A673 (cell line): ENCODE measurements around the gene LMTK2.

Experiments used
- EZH2 ChIP-seq: fragments of 200-600 bp; sonication (generic); IDR thresholded peaks from 2 replicates; pipeline ENCODE4 v1.6.1; 2017; ENCODE audit warnings: borderline replicate concordance, low read depth, mild to moderate bottlenecking, mixed read lengths, antibody characterized with exemption, low read length; ENCODE audit not compliant: poor library complexity, severe bottlenecking
- TF ChIP-seq, protein P1 (sequence below): fragments of 300-800, 200-600 bp; sonication (generic); conservative IDR thresholded peaks from 2 replicates; pipeline ENCODE4 v1.5.1; 2017; ENCODE audit warnings: low read depth, mild to moderate bottlenecking, antibody characterized with exemption, low read length, moderate library complexity, mixed read lengths

DNA sequence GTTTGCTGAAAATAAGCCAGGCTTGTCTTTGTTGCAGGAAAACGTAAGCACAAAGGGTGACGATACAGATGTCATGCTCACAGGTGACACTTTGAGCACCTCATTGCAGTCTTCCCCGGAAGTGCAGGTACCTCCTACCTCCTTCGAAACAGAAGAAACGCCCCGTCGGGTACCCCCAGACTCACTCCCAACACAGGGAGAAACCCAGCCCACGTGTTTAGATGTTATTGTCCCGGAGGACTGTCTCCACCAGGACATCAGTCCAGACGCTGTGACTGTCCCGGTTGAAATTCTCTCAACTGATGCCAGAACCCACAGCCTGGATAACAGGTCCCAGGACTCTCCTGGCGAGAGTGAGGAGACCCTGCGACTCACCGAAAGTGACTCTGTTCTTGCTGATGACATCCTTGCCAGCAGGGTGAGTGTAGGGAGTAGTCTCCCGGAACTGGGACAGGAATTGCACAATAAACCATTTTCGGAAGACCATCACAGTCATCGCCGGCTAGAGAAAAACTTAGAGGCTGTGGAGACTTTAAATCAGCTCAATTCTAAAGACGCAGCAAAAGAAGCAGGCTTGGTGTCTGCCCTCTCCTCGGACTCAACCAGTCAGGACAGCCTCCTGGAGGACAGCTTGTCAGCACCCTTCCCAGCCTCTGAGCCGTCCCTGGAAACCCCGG lies 86.3 kb downstream of the LMTK2 start:
- TF ChIP-seq EZH2, result no peak
- TF ChIP-seq, protein P1, sequence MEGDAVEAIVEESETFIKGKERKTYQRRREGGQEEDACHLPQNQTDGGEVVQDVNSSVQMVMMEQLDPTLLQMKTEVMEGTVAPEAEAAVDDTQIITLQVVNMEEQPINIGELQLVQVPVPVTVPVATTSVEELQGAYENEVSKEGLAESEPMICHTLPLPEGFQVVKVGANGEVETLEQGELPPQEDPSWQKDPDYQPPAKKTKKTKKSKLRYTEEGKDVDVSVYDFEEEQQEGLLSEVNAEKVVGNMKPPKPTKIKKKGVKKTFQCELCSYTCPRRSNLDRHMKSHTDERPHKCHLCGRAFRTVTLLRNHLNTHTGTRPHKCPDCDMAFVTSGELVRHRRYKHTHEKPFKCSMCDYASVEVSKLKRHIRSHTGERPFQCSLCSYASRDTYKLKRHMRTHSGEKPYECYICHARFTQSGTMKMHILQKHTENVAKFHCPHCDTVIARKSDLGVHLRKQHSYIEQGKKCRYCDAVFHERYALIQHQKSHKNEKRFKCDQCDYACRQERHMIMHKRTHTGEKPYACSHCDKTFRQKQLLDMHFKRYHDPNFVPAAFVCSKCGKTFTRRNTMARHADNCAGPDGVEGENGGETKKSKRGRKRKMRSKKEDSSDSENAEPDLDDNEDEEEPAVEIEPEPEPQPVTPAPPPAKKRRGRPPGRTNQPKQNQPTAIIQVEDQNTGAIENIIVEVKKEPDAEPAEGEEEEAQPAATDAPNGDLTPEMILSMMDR, result no peak
